Activated naive CD4-positive, alpha-beta T cell treated with anti-CD3 and anti-CD28 coated beads, Interleukin-2, amount 50 U/mL, for 24 hours (primary cell): ENCODE data around the gene GMEB2.

ENCODE experiments used
- H3K27ac Mint-ChIP-seq: one replicate; pipeline ENCODE4 v1.8.0; 2021; ENCODE audit warnings: mild to moderate bottlenecking, mixed read lengths
- H3K27me3 Mint-ChIP-seq: one replicate; pipeline ENCODE4 v1.8.0; 2021; ENCODE audit warnings: mixed read lengths
- H3K36me3 Mint-ChIP-seq: one replicate; pipeline ENCODE4 v1.8.0; 2021; ENCODE audit warnings: mixed read lengths
- H3K4me1 Mint-ChIP-seq: one replicate; pipeline ENCODE4 v1.8.0; 2021; ENCODE audit warnings: mixed read lengths
- H3K4me3 Mint-ChIP-seq: one replicate; pipeline ENCODE4 v1.8.0; 2021; ENCODE audit warnings: mild to moderate bottlenecking, mixed read lengths
- H3K9me3 Mint-ChIP-seq: one replicate; pipeline ENCODE4 v1.8.0; 2021; ENCODE audit warnings: mixed read lengths

GMEB2 gene

GRCh38 chr20:63538204-63539091, 88.5 kb downstream of the GMEB2 start:
- no peaks in the 10 kb centered on the region for H3K9me3 Mint-ChIP-seq
- H3K27ac Mint-ChIP-seq = peak overlapping the region; percentile 89
- peak overlapping the region; percentile 83 for H3K4me3 Mint-ChIP-seq
- H3K36me3 Mint-ChIP-seq = no peaks in the 10 kb centered on the region
- no peaks in the 10 kb centered on the region for H3K27me3 Mint-ChIP-seq
- peaks cover 3% of the 10 kb centered on the region for H3K4me1 Mint-ChIP-seq
